Lung (tissue), 12 donors: ENCODE results near the gene HSD17B8. TPM values are rescaled to one million over a fixed set of nuclear protein-coding genes. Genes with fewer than 3 reads are reported as not detected.

Experiments
- ATAC-seq: fragments of 200-7000 bp; cut with Tn5 transposase; one replicate; pipeline ENCODE4 v1.9.1; 2020; ENCODE audit warnings: moderate number of reproducible peaks; ENCODE audit not compliant: insufficient read depth, low FRiP score
- DNase-seq, 3 donors: peaks; one replicate each; pipeline ENCODE4 v3.0.0-alpha.2; 2013 to 2017
- H3K27ac ChIP-seq, 2 donors: one replicate each; pipeline ENCODE4 v1.5.1; 2013; ENCODE audit warnings: mild to moderate bottlenecking in 2 of 2, moderate library complexity in 2 of 2, control low read depth in 1 of 2, inconsistent platforms in 1 of 2, low read depth in 1 of 2, low read length in 1 of 2
- H3K27me3 ChIP-seq, 3 donors: one replicate each; pipeline ENCODE4 v1.5.1; 2013; ENCODE audit warnings: low read length in 2 of 3; ENCODE audit not compliant: control insufficient read depth in 3 of 3, insufficient read depth in 3 of 3
- H3K36me3 ChIP-seq, 4 donors: one replicate each; pipeline ENCODE4 v1.5.1; 2013; ENCODE audit warnings: low read length in 4 of 4, mild to moderate bottlenecking in 1 of 4, moderate library complexity in 1 of 4; ENCODE audit not compliant: control insufficient read depth in 4 of 4, insufficient read depth in 4 of 4
- H3K4me1 ChIP-seq, 5 donors: one replicate each; pipeline ENCODE4 v1.5.1; 2013; ENCODE audit warnings: low read length in 5 of 5, mild to moderate bottlenecking in 2 of 5, moderate library complexity in 1 of 5; ENCODE audit not compliant: control insufficient read depth in 5 of 5, insufficient read depth in 5 of 5
- H3K4me3 ChIP-seq: one replicate; pipeline ENCODE4 v1.5.1; 2013; ENCODE audit warnings: mild to moderate bottlenecking, control low read depth, moderate library complexity
- H3K9ac ChIP-seq, 2 donors: one replicate each; pipeline ENCODE4 v1.5.1; 2013; ENCODE audit warnings: low read length in 2 of 2, control low read depth in 1 of 2; ENCODE audit not compliant: insufficient read depth in 1 of 2
- H3K9me3 ChIP-seq, 4 donors: one replicate each; pipeline ENCODE4 v1.5.1; 2013; ENCODE audit warnings: low read length in 3 of 4, mild to moderate bottlenecking in 1 of 4, moderate library complexity in 1 of 4; ENCODE audit not compliant: control insufficient read depth in 4 of 4, insufficient read depth in 3 of 4
- WGBS, 2 donors: extraction: QIAGEN DNeasy Blood & Tissue Kit; methylation state at CpG; one replicate each; pipeline ENCODE4 v1.1.7; 2013; 5-methylcytosine and 5-hydroxymethylcytosine counted together
- polyA plus RNA-seq, 2 donors: library from polyadenylated mRNA; stranded (reverse); fragments of 200-250 nt; gene quantifications; one replicate each; pipeline ENCODE4 v1.2.1, GENCODE V29; 2013
- total RNA-seq, 2 donors: library from RNA; depleted of rRNA in 1 of 2; stranded (reverse); fragments of >200 nt in 1 of 2; gene quantifications; one replicate each; pipeline ENCODE4 v1.2.1, GENCODE V29; 2014 to 2021
- TF ChIP-seq, protein P1 (sequence below): IDR thresholded peaks from 2 replicates; pipeline ENCODE4 v1.5.1; 2012; ENCODE audit warnings: mild to moderate bottlenecking; ENCODE audit errors: control extremely low read depth, extremely low read depth
- donor health status: control.
- donor health status: control.
- donor health status: Bipolar disorder and iron deficiency.
- donor health status: healthy.
- donor health status: DM: yes; HTN: yes; CAD: no.

The HSD17B8 gene
- total and polyA plus RNA-seq, 4 donors: 19.0 to 22.7 (median 19.7) TPM

DNA sequence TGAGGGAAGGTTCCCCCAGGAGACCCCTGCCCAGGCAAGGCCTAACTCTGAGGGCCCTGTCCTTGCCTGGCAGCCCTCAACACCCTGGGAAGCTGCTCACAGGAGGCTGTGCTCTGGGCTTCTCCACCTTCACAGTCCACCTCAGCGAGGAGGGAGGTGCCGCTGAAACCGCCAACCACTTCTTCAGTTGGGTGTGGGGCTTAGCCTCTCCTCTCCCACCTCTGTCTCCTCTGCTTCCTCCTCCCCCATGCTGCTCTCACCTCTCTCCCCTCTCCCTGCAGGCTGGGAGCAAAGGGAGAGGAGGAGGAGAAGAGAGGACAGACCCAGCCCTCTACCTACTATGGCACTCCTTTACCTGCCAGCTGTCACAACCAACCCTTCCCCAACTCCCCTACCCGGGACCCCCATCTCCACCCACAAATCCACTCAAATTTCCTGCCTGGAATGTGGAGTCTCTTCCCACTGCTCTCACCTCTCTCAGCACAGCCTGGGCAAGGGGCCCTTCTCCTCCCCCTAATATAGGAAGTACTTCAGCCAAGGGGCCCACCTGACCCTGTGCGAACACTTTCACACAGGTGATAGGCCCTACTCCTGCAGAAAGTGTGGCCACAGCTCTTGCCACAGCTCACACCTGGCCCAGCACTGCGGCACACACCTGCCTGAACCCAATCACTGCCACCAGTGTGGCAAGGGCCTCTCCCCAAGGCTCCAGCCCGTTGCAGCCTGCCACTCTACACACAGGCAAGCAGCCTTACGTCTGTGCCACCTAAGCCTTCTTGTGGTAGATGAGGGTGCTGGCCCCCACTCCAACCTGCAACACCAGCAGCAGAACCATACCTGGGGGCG lies 11.0 kb downstream of the HSD17B8 start:
- Histone ChIP-seq H3K4me3 (no peak overlapping the region), H3K27ac (no peak overlapping the region), H3K9ac (no peak overlapping the region), H3K4me1 (peaks cover 0 to 25% (median 9%) of the 10 kb centered on the region in 5 donors), H3K9me3 (no peaks in the 10 kb centered on the region), H3K27me3 (no peaks in the 10 kb centered on the region), H3K36me3 (peaks cover 0 to 10% (median 1%) of the 10 kb centered on the region in 4 donors)
- DNase-seq (peak; percentile 42 to 69 (median 54)), ATAC-seq (no peak)
- TF ChIP-seq, protein P1, sequence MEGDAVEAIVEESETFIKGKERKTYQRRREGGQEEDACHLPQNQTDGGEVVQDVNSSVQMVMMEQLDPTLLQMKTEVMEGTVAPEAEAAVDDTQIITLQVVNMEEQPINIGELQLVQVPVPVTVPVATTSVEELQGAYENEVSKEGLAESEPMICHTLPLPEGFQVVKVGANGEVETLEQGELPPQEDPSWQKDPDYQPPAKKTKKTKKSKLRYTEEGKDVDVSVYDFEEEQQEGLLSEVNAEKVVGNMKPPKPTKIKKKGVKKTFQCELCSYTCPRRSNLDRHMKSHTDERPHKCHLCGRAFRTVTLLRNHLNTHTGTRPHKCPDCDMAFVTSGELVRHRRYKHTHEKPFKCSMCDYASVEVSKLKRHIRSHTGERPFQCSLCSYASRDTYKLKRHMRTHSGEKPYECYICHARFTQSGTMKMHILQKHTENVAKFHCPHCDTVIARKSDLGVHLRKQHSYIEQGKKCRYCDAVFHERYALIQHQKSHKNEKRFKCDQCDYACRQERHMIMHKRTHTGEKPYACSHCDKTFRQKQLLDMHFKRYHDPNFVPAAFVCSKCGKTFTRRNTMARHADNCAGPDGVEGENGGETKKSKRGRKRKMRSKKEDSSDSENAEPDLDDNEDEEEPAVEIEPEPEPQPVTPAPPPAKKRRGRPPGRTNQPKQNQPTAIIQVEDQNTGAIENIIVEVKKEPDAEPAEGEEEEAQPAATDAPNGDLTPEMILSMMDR: no peak
- WGBS, 2 donors: 82 to 84% methylated on average over 9 of the region's 9 CpGs

DNA sequence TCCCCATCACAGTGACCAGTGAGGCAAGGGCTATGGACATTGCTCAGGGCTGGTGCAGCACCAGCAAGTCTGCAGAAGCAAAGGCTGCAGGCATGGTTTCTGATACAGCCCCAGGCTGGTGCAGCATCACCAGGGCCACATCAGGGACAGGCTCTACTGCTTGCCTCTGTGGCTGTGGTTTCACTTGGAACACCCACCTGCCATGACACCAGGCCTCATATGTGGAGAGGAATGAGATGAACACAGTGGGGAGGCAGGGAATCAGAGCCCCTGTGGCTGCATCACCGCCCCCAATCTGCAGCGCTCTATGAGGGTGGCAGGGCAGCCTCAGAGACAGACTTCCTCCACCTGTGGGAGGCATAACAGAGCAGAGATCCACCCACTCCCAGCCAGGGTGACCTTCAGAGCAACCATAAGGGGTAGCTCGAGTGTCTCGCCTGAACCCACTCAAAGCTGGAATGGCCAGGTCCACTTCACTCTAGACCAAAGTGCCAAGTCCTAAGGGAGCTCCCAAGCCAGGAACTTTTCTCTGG lies 11.7 kb downstream of the HSD17B8 start:
- Histone ChIP-seq H3K4me1 (peaks cover 0 to 25% (median 9%) of the 10 kb centered on the region in 5 donors), H3K27ac (no peak overlapping the region), H3K4me3 (no peak overlapping the region), H3K27me3 (no peaks in the 10 kb centered on the region), H3K36me3 (peaks cover 0 to 6% (median 0%) of the 10 kb centered on the region in 4 donors), H3K9ac (no peak overlapping the region), H3K9me3 (no peaks in the 10 kb centered on the region)
- WGBS, 2 donors: 84 to 88% methylated on average over 4 of the region's 4 CpGs
- ATAC-seq: no peak
- DNase-seq: no peak
- TF ChIP-seq, protein P1: no peak

DNA sequence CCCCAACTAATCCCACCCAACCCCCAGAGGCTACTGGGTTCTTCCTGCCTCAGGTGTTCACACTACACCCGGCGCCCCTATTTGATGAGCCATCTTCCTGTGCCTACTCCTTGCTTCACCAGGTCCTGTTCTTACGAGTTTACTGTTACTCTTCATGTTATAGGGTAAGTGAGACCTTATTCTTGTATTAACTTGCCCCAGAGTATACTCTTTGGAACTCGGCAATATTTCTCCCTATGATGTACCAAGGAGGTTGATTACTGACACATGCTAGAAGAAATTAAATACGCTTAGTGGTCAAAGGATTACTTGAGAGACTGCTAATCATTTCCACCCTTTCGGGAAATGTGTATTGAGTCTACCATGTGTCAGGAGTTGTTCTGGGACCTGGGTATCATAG lies 12.8 kb downstream of the HSD17B8 start:
- Histone ChIP-seq H3K36me3 (peaks cover 0 to under 1% (median 0%) of the 10 kb centered on the region in 4 donors), H3K27ac (no peak overlapping the region), H3K9me3 (no peaks in the 10 kb centered on the region), H3K9ac (no peak overlapping the region), H3K27me3 (no peaks in the 10 kb centered on the region), H3K4me3 (no peak overlapping the region), H3K4me1 (peaks cover 0 to 23% (median 9%) of the 10 kb centered on the region in 5 donors)
- TF ChIP-seq, protein P1: no peak
- ATAC-seq (no peak), DNase-seq (no peak)
- WGBS, 2 donors: 81 to 88% methylated on average over 6 of the region's 6 CpGs
